ENCODE measurements around the gene QTRT2.

QTRT2 gene

GRCh38 chr3:114119776-114120175 is 63.2 kb downstream of the QTRT2 start:
- no peak for TF ChIP-seq CTCF (IDR thresholded peaks at IDR 0.05)
- H3K4me1 ChIP-seq (ENCODE audit: control insufficient read depth in 1 of 2, insufficient read depth in 1 of 2, low read depth in 1 of 2, low read length in 1 of 2) = no peaks in the 10 kb centered on the region
- no peaks in the 10 kb centered on the region for H3K9me3 ChIP-seq
- H3K36me3 ChIP-seq = no peaks in the 10 kb centered on the region
- H3K27me3 ChIP-seq = no peaks in the 10 kb centered on the region
- H3K4me3 ChIP-seq (ENCODE audit: low read depth in 1 of 2, low read length in 1 of 2) = no peak overlapping the region
- no peak overlapping the region for H3K27ac ChIP-seq

GRCh38 chr3:114120211-114120610 is 63.7 kb downstream of the QTRT2 start:
- TF ChIP-seq CTCF (IDR thresholded peaks at IDR 0.05) = no peak
- no peak overlapping the region for H3K4me3 ChIP-seq (ENCODE audit: low read depth in 1 of 2, low read length in 1 of 2)
- H3K27me3 ChIP-seq = no peaks in the 10 kb centered on the region
- H3K36me3 ChIP-seq = no peaks in the 10 kb centered on the region
- H3K4me1 ChIP-seq (ENCODE audit: control insufficient read depth in 1 of 2, insufficient read depth in 1 of 2, low read depth in 1 of 2, low read length in 1 of 2) = no peaks in the 10 kb centered on the region
- no peak overlapping the region for H3K27ac ChIP-seq
- no peaks in the 10 kb centered on the region for H3K9me3 ChIP-seq

- no peaks in the 10 kb centered on the region for H3K4me1 ChIP-seq (ENCODE audit: control insufficient read depth in 1 of 2, insufficient read depth in 1 of 2, low read depth in 1 of 2, low read length in 1 of 2)
- H3K27ac ChIP-seq = no peak overlapping the region
- no peaks in the 10 kb centered on the region for H3K27me3 ChIP-seq
- H3K9me3 ChIP-seq = no peaks in the 10 kb centered on the region
- no peaks in the 10 kb centered on the region for H3K36me3 ChIP-seq
- H3K4me3 ChIP-seq (ENCODE audit: low read depth in 1 of 2, low read length in 1 of 2) = no peak overlapping the region
- no peak for TF ChIP-seq CTCF (IDR thresholded peaks at IDR 0.05)
These were observed 65.6 kb downstream of the QTRT2 start for GRCh38 chr3:114122027-114122709.

GRCh38 chr3:114126461-114126860 is 69.9 kb downstream of the QTRT2 start:
- no peak for TF ChIP-seq CTCF (IDR thresholded peaks at IDR 0.05)
- no peak overlapping the region for H3K27ac ChIP-seq
- no peaks in the 10 kb centered on the region for H3K27me3 ChIP-seq
- H3K36me3 ChIP-seq = no peaks in the 10 kb centered on the region
- no peak overlapping the region for H3K4me3 ChIP-seq (ENCODE audit: low read depth in 1 of 2, low read length in 1 of 2)
- no peaks in the 10 kb centered on the region for H3K4me1 ChIP-seq (ENCODE audit: control insufficient read depth in 1 of 2, insufficient read depth in 1 of 2, low read depth in 1 of 2, low read length in 1 of 2)
- H3K9me3 ChIP-seq = no peaks in the 10 kb centered on the region

- no peaks in the 10 kb centered on the region for H3K27me3 ChIP-seq
- TF ChIP-seq CTCF (IDR thresholded peaks at IDR 0.05) = no peak
- no peaks in the 10 kb centered on the region for H3K36me3 ChIP-seq
- no peak overlapping the region for H3K4me3 ChIP-seq (ENCODE audit: low read depth in 1 of 2, low read length in 1 of 2)
- H3K27ac ChIP-seq = no peak overlapping the region
- no peaks in the 10 kb centered on the region for H3K4me1 ChIP-seq (ENCODE audit: control insufficient read depth in 1 of 2, insufficient read depth in 1 of 2, low read depth in 1 of 2, low read length in 1 of 2)
- H3K9me3 ChIP-seq = no peaks in the 10 kb centered on the region
These were observed 71.0 kb downstream of the QTRT2 start for GRCh38 chr3:114127517-114127916.

Data from neutrophil (primary cell).